ENCODE measurements around the gene EFHB. TPM values are rescaled to one million over a fixed set of nuclear protein-coding genes. Genes with fewer than 3 reads are reported as not detected.

The EFHB gene
- total RNA-seq, 1 experiment from 2014 or later = 0.30 TPM

DNA sequence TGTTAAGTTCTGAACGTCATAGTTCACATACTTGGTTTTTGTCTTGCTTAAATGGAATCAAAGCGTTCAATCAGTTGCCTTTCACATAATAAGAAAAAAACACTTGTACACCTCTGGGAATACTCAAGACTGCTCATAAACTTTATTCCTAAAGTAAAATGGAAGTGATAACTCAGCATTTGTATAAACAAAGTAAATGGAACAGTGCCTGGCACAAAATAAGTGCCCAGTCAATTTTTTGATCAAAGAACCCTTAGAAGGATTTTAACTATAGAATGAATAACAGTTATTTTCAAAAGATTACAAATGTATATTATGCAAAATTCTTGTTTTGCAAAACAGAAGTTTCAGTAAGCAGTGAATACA lies 14.2 kb upstream of the EFHB start:
- H3K27ac ChIP-seq (ENCODE audit: low read depth, low read length) = peak overlapping the region; percentile 96; the same call in 1 of the 2 replicates
- no peaks in the 10 kb centered on the region for H3K9me2 ChIP-seq (ENCODE audit: insufficient read depth)
- H3K4me2 ChIP-seq (ENCODE audit: low read length) = peak overlapping the region; percentile 85
- H3K4me1 ChIP-seq (ENCODE audit: control insufficient read depth in 1 of 2, insufficient read depth in 2 of 2, low read length in 2 of 2) = peaks cover 7 to 14% of the 10 kb centered on the region in 2 experiments; a peak in 3 of 4 replicates
- no peaks in the 10 kb centered on the region for H3K27me3 ChIP-seq (ENCODE audit: insufficient read depth, low read length)
- peak overlapping the region; percentile 84 for H3K9ac ChIP-seq (ENCODE audit: low read length)
- RAD21 ChIA-PET (ENCODE audit: low non-redundant PET in 1 of 2, low total read pairs in 2 of 2, uncharacterized antibody in 2 of 2, unreplicated experiment in 2 of 2) = no interaction called here
- H4K20me1 ChIP-seq (ENCODE audit: insufficient read depth) = peaks cover 4% of the 10 kb centered on the region; the same call in 1 of the 2 replicates
- peak overlapping the region; percentile 89 to 93 for H3K4me3 ChIP-seq (replicated peaks in 1 of 2; ENCODE audit: low read depth in 1 of 2, low read length in 2 of 2)
- CTCF ChIA-PET = no interaction called here
- peaks cover 10% of the 10 kb centered on the region in 2 experiments; a peak in 3 of 4 replicates for H3K36me3 ChIP-seq (ENCODE audit: control insufficient read depth in 1 of 2, insufficient read depth in 2 of 2, low read length in 2 of 2)
- no TSS peak for BruUV-seq (replicated peaks)
- TF ChIP-seq TCF7L2 (IDR thresholded peaks at IDR 0.05; ENCODE audit: borderline replicate concordance, extremely low read depth, insufficient read depth, insufficient read length) (no peak), FOSL1 (IDR thresholded peaks at IDR 0.05; ENCODE audit: low read depth) (no peak)
- TF ChIP-seq, protein P1, sequence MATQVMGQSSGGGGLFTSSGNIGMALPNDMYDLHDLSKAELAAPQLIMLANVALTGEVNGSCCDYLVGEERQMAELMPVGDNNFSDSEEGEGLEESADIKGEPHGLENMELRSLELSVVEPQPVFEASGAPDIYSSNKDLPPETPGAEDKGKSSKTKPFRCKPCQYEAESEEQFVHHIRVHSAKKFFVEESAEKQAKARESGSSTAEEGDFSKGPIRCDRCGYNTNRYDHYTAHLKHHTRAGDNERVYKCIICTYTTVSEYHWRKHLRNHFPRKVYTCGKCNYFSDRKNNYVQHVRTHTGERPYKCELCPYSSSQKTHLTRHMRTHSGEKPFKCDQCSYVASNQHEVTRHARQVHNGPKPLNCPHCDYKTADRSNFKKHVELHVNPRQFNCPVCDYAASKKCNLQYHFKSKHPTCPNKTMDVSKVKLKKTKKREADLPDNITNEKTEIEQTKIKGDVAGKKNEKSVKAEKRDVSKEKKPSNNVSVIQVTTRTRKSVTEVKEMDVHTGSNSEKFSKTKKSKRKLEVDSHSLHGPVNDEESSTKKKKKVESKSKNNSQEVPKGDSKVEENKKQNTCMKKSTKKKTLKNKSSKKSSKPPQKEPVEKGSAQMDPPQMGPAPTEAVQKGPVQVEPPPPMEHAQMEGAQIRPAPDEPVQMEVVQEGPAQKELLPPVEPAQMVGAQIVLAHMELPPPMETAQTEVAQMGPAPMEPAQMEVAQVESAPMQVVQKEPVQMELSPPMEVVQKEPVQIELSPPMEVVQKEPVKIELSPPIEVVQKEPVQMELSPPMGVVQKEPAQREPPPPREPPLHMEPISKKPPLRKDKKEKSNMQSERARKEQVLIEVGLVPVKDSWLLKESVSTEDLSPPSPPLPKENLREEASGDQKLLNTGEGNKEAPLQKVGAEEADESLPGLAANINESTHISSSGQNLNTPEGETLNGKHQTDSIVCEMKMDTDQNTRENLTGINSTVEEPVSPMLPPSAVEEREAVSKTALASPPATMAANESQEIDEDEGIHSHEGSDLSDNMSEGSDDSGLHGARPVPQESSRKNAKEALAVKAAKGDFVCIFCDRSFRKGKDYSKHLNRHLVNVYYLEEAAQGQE (IDR thresholded peaks at IDR 0.05; ENCODE audit: low read depth) = no peak
- peaks cover 60% of the 10 kb centered on the region for H3K79me2 ChIP-seq (ENCODE audit: insufficient read depth, low read length)
- H3K9me3 ChIP-seq (ENCODE audit: control insufficient read depth in 1 of 2, insufficient read depth in 1 of 2, low read depth in 1 of 2, low read length in 2 of 2) = no peaks in the 10 kb centered on the region
- H2AFZ ChIP-seq (ENCODE audit: low read depth, low read length, poor library complexity, severe bottlenecking) = no peak overlapping the region
- DNase-seq (ENCODE audit: low read depth, low spot score) = no peak
- ATAC-seq = no peak
- intact Hi-C loops (cut with micrococcal nuclease) = loop anchor here (5.0 kb wide), 1 partner anchor 239 kb away; the partner anchor contains the start of gene SGO1
- POLR2A ChIA-PET = interaction anchor here (0.9 kb wide), 1 partner anchor 13 kb away, joined by 3 read pairs; no protein-coding TSS in a partner anchor
